Measurements from ENCODE around the gene CWC27. TPM values are rescaled to one million over a fixed set of nuclear protein-coding genes. Genes with fewer than 3 reads are reported as not detected.
"Not testable (repeated sequence)": the region's sequence is repeated elsewhere in the genome, so short reads cannot be mapped to it uniquely, and the experiment has no call there.

The CWC27 gene
- total RNA-seq, 1 donor from 2014 or later: 9.9 TPM

- no peak overlapping the region for H3K4me3 ChIP-seq (ENCODE audit: low read length in 3 of 3)
- no peak overlapping the region for H3K9ac ChIP-seq (ENCODE audit: low read depth in 1 of 3, low read length in 3 of 3)
- H3K9me3 ChIP-seq (ENCODE audit: control insufficient read depth in 3 of 3, low read length in 3 of 3): no peaks in the 10 kb centered on the region
Observed at GRCh38 chr5:64883912-64884311, 115.2 kb downstream of the CWC27 start.

GRCh38 chr5:64884541-64884940, 115.8 kb downstream of the CWC27 start:
- Histone ChIP-seq H3K9ac (ENCODE audit: low read depth in 1 of 3, low read length in 3 of 3) (no peak overlapping the region), H3K9me3 (ENCODE audit: control insufficient read depth in 3 of 3, low read length in 3 of 3) (no peaks in the 10 kb centered on the region), H3K27ac (ENCODE audit: low read depth, low read length) (no peak overlapping the region), H3K27me3 (ENCODE audit: control insufficient read depth in 3 of 3, insufficient read depth in 3 of 3, low read length in 3 of 3) (no peaks in the 10 kb centered on the region), H3K36me3 (ENCODE audit: control insufficient read depth in 3 of 3, insufficient read depth in 3 of 3, low read length in 3 of 3) (no peaks in the 10 kb centered on the region), H3K4me1 (ENCODE audit: control insufficient read depth in 3 of 3, insufficient read depth in 3 of 3, low read length in 3 of 3) (no peaks in the 10 kb centered on the region), H3K4me3 (ENCODE audit: low read length in 3 of 3) (no peak overlapping the region)

More at GRCh38 chr5:64883912-64884311, 115.2 kb downstream of the CWC27 start:
- no peaks in the 10 kb centered on the region for H3K36me3 ChIP-seq (ENCODE audit: control insufficient read depth in 3 of 3, insufficient read depth in 3 of 3, low read length in 3 of 3)
- H3K27me3 ChIP-seq (ENCODE audit: control insufficient read depth in 3 of 3, insufficient read depth in 3 of 3, low read length in 3 of 3): no peaks in the 10 kb centered on the region
- H3K4me1 ChIP-seq (ENCODE audit: control insufficient read depth in 3 of 3, insufficient read depth in 3 of 3, low read length in 3 of 3): no peaks in the 10 kb centered on the region
- H3K27ac ChIP-seq (ENCODE audit: low read depth, low read length): no peak overlapping the region

- Histone ChIP-seq H3K4me1 (ENCODE audit: control insufficient read depth in 3 of 3, insufficient read depth in 3 of 3, low read length in 3 of 3) (no peaks in the 10 kb centered on the region), H3K9me3 (ENCODE audit: control insufficient read depth in 3 of 3, low read length in 3 of 3) (no peaks in the 10 kb centered on the region), H3K27me3 (ENCODE audit: control insufficient read depth in 3 of 3, insufficient read depth in 3 of 3, low read length in 3 of 3) (no peaks in the 10 kb centered on the region), H3K4me3 (ENCODE audit: low read length in 3 of 3) (no peak overlapping the region), H3K27ac (ENCODE audit: low read depth, low read length) (no peak overlapping the region), H3K9ac (ENCODE audit: low read depth in 1 of 3, low read length in 3 of 3) (no peak overlapping the region), H3K36me3 (ENCODE audit: control insufficient read depth in 3 of 3, insufficient read depth in 3 of 3, low read length in 3 of 3) (no peaks in the 10 kb centered on the region)
Observed at GRCh38 chr5:64887910-64888309, 119.2 kb downstream of the CWC27 start.

GRCh38 chr5:64895748-64896147, 127.0 kb downstream of the CWC27 start:
- no peak overlapping the region for H3K4me3 ChIP-seq (ENCODE audit: low read length in 3 of 3)
- H3K27ac ChIP-seq (ENCODE audit: low read depth, low read length): no peak overlapping the region
- H3K9me3 ChIP-seq (ENCODE audit: control insufficient read depth in 3 of 3, low read length in 3 of 3): no peaks in the 10 kb centered on the region
- H3K4me1 ChIP-seq (ENCODE audit: control insufficient read depth in 3 of 3, insufficient read depth in 3 of 3, low read length in 3 of 3): no peaks in the 10 kb centered on the region
- H3K27me3 ChIP-seq (ENCODE audit: control insufficient read depth in 3 of 3, insufficient read depth in 3 of 3, low read length in 3 of 3): no peaks in the 10 kb centered on the region
- H3K36me3 ChIP-seq (ENCODE audit: control insufficient read depth in 3 of 3, insufficient read depth in 3 of 3, low read length in 3 of 3): no peaks in the 10 kb centered on the region
- no peak overlapping the region for H3K9ac ChIP-seq (ENCODE audit: low read depth in 1 of 3, low read length in 3 of 3)

- Histone ChIP-seq H3K9me3 (ENCODE audit: control insufficient read depth in 3 of 3, low read length in 3 of 3) (no peaks in the 10 kb centered on the region), H3K36me3 (ENCODE audit: control insufficient read depth in 3 of 3, insufficient read depth in 3 of 3, low read length in 3 of 3) (no peaks in the 10 kb centered on the region), H3K4me1 (ENCODE audit: control insufficient read depth in 3 of 3, insufficient read depth in 3 of 3, low read length in 3 of 3) (no peaks in the 10 kb centered on the region), H3K9ac (ENCODE audit: low read depth in 1 of 3, low read length in 3 of 3) (no peak overlapping the region), H3K27me3 (ENCODE audit: control insufficient read depth in 3 of 3, insufficient read depth in 3 of 3, low read length in 3 of 3) (no peaks in the 10 kb centered on the region), H3K4me3 (ENCODE audit: low read length in 3 of 3) (no peak overlapping the region), H3K27ac (ENCODE audit: low read depth, low read length) (no peak overlapping the region)
Observed at GRCh38 chr5:64899838-64900237, 131.1 kb downstream of the CWC27 start.

GRCh38 chr5:64900618-64901017, 131.9 kb downstream of the CWC27 start:
- Histone ChIP-seq H3K36me3 (ENCODE audit: control insufficient read depth in 3 of 3, insufficient read depth in 3 of 3, low read length in 3 of 3) (no peaks in the 10 kb centered on the region), H3K9me3 (ENCODE audit: control insufficient read depth in 3 of 3, low read length in 3 of 3) (no peaks in the 10 kb centered on the region), H3K4me3 (ENCODE audit: low read length in 3 of 3) (no peak overlapping the region), H3K9ac (ENCODE audit: low read depth in 1 of 3, low read length in 3 of 3) (no peak overlapping the region), H3K27ac (ENCODE audit: low read depth, low read length) (no peak overlapping the region), H3K4me1 (ENCODE audit: control insufficient read depth in 3 of 3, insufficient read depth in 3 of 3, low read length in 3 of 3) (no peaks in the 10 kb centered on the region), H3K27me3 (ENCODE audit: control insufficient read depth in 3 of 3, insufficient read depth in 3 of 3, low read length in 3 of 3) (no peaks in the 10 kb centered on the region)

GRCh38 chr5:64907399-64907798, 138.7 kb downstream of the CWC27 start:
- H3K36me3 ChIP-seq (ENCODE audit: control insufficient read depth in 3 of 3, insufficient read depth in 3 of 3, low read length in 3 of 3); H3K4me1 ChIP-seq (ENCODE audit: control insufficient read depth in 3 of 3, insufficient read depth in 3 of 3, low read length in 3 of 3); H3K9me3 ChIP-seq (ENCODE audit: control insufficient read depth in 3 of 3, low read length in 3 of 3); H3K4me3 ChIP-seq (ENCODE audit: low read length in 3 of 3); H3K27ac ChIP-seq (ENCODE audit: low read depth, low read length); H3K9ac ChIP-seq (ENCODE audit: low read depth in 1 of 3, low read length in 3 of 3); H3K27me3 ChIP-seq (ENCODE audit: control insufficient read depth in 3 of 3, insufficient read depth in 3 of 3, low read length in 3 of 3): not testable (repeated sequence)

- peaks cover 0 to 3% (median 2%) of the 10 kb centered on the region in 3 donors for H3K9me3 ChIP-seq (ENCODE audit: control insufficient read depth in 3 of 3, low read length in 3 of 3)
- no peak overlapping the region for H3K4me3 ChIP-seq (ENCODE audit: low read length in 3 of 3)
- peaks cover 0 to 2% (median under 1%) of the 10 kb centered on the region in 3 donors for H3K36me3 ChIP-seq (ENCODE audit: control insufficient read depth in 3 of 3, insufficient read depth in 3 of 3, low read length in 3 of 3)
- H3K4me1 ChIP-seq (ENCODE audit: control insufficient read depth in 3 of 3, insufficient read depth in 3 of 3, low read length in 3 of 3): no peaks in the 10 kb centered on the region
- no peak overlapping the region for H3K9ac ChIP-seq (ENCODE audit: low read depth in 1 of 3, low read length in 3 of 3)
- no peak overlapping the region for H3K27ac ChIP-seq (ENCODE audit: low read depth, low read length)
- no peaks in the 10 kb centered on the region for H3K27me3 ChIP-seq (ENCODE audit: control insufficient read depth in 3 of 3, insufficient read depth in 3 of 3, low read length in 3 of 3)
Observed at GRCh38 chr5:64914396-64914795, 145.7 kb downstream of the CWC27 start.

GRCh38 chr5:64918083-64918482, 149.4 kb downstream of the CWC27 start:
- H3K4me1 ChIP-seq (ENCODE audit: control insufficient read depth in 3 of 3, insufficient read depth in 3 of 3, low read length in 3 of 3): no peaks in the 10 kb centered on the region
- peaks cover 0 to 4% (median 3%) of the 10 kb centered on the region in 3 donors for H3K36me3 ChIP-seq (ENCODE audit: control insufficient read depth in 3 of 3, insufficient read depth in 3 of 3, low read length in 3 of 3)
- H3K9me3 ChIP-seq (ENCODE audit: control insufficient read depth in 3 of 3, low read length in 3 of 3): peaks cover 2 to 6% (median 3%) of the 10 kb centered on the region in 3 donors
- no peaks in the 10 kb centered on the region for H3K27me3 ChIP-seq (ENCODE audit: control insufficient read depth in 3 of 3, insufficient read depth in 3 of 3, low read length in 3 of 3)
- H3K27ac ChIP-seq (ENCODE audit: low read depth, low read length): no peak overlapping the region
- H3K4me3 ChIP-seq (ENCODE audit: low read length in 3 of 3): no peak overlapping the region
- H3K9ac ChIP-seq (ENCODE audit: low read depth in 1 of 3, low read length in 3 of 3): no peak overlapping the region

GRCh38 chr5:64921386-64921785, 152.7 kb downstream of the CWC27 start:
- Histone ChIP-seq H3K27ac (ENCODE audit: low read depth, low read length) (no peak overlapping the region), H3K4me3 (ENCODE audit: low read length in 3 of 3) (no peak overlapping the region), H3K36me3 (ENCODE audit: control insufficient read depth in 3 of 3, insufficient read depth in 3 of 3, low read length in 3 of 3) (peaks cover 0 to 4% (median 3%) of the 10 kb centered on the region in 3 donors), H3K9me3 (ENCODE audit: control insufficient read depth in 3 of 3, low read length in 3 of 3) (peaks cover 2 to 6% (median 3%) of the 10 kb centered on the region in 3 donors), H3K27me3 (ENCODE audit: control insufficient read depth in 3 of 3, insufficient read depth in 3 of 3, low read length in 3 of 3) (no peaks in the 10 kb centered on the region), H3K4me1 (ENCODE audit: control insufficient read depth in 3 of 3, insufficient read depth in 3 of 3, low read length in 3 of 3) (no peaks in the 10 kb centered on the region), H3K9ac (ENCODE audit: low read depth in 1 of 3, low read length in 3 of 3) (no peak overlapping the region)

All from skeletal muscle tissue (tissue), 4 donors.